ENCODE measurements around the gene CLRN3. TPM values are rescaled to one million over a fixed set of nuclear protein-coding genes. Genes with fewer than 3 reads are reported as not detected.

Gene CLRN3
- total and polyA plus RNA-seq, 2 of the 8 experiments (the other 6 are each of a cell fraction or from before 2014, with no cell fraction given), result not detected

DNA sequence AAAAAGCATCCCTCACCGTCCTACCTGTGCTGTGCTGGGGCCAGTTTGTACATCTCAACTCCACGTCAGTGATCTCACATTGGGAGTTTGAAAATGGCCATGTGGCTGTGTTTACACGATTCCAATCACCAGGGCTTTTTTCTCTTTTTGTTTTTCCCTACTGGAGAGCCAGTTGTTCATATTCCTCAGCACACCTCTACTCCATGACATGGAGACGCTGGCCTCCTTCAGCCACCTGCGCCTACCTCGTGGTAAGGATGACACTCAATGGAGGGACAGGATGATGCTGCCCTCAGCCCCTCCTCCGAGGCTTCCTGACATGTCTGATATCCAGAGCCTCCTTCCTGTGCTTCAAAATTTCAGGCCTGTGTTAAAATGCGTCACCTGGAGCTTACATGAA is 10.3 kb downstream of the CLRN3 start:
- no peak overlapping the region for H3K18ac ChIP-seq (ENCODE audit: extremely low read depth, low read length)

More for the DNA sequence above, 10.3 kb downstream of the CLRN3 start:
- H3K4me2 ChIP-seq (ENCODE audit: insufficient read depth in 1 of 2, low read depth in 2 of 2, low read length in 2 of 2), result no peak overlapping the region
- WGBS, 2 experiments (ENCODE audit: extremely low coverage in 1 of 2, insufficient coverage in 1 of 2, insufficient read length in 1 of 2, insufficient replicate concordance in 2 of 2, low coverage in 1 of 2, low lambda C conversion rate in 2 of 2, missing lambda C conversion rate in 1 of 2), result 79% methylated on average over 8 of the region's 8 CpGs; no CpG with 5 or more reads in 1 of the 2 experiments
- H2BK12ac ChIP-seq (ENCODE audit: low read depth, low read length), result no peak overlapping the region
- no peak overlapping the region for H2AK5ac ChIP-seq (ENCODE audit: low read depth, low read length)
- H3K79me1 ChIP-seq (ENCODE audit: low read depth, low read length), result no peaks in the 10 kb centered on the region
- H3K27ac ChIP-seq (ENCODE audit: low read depth, low read length), result no peak overlapping the region
- H4K5ac ChIP-seq (ENCODE audit: insufficient read length, low read depth, low read length), result no peak overlapping the region
- no peaks in the 10 kb centered on the region; a peak in 2 of 7 replicates for H3K4me1 ChIP-seq (replicated peaks in 1 of 4; ENCODE audit: control insufficient read depth in 3 of 4, insufficient read depth in 4 of 4, low read length in 3 of 4)
- H3K23ac ChIP-seq (ENCODE audit: insufficient read length), result no peak overlapping the region
- H3K4ac ChIP-seq (replicated peaks; ENCODE audit: insufficient read length, low read depth, low read length), result no peak overlapping the region
- POLR2A ChIA-PET (ENCODE audit: partially characterized antibody), result no interaction called here
- TF ChIP-seq SAP30 (IDR thresholded peaks at IDR 0.05; ENCODE audit: insufficient read depth, insufficient replicate concordance, low read length) (no peak), RNF2 (IDR thresholded peaks at IDR 0.05; ENCODE audit: borderline replicate concordance, low read depth, low read length, missing control alignments, poor library complexity, severe bottlenecking) (no peak), CREB1 (IDR thresholded peaks at IDR 0.05) (no peak), GABPA (IDR thresholded peaks at IDR 0.05; ENCODE audit: borderline replicate concordance, insufficient read depth, low read length) (no peak), SUZ12 (IDR thresholded peaks at IDR 0.05; ENCODE audit: low read length) (no peak)
- H2BK120ac ChIP-seq (replicated peaks; ENCODE audit: low read depth, low read length), result no peak overlapping the region
- H2AFZ ChIP-seq (ENCODE audit: low read length), result no peak overlapping the region
- H2BK5ac ChIP-seq (ENCODE audit: low read depth, low read length), result no peak overlapping the region
- no peak overlapping the region for H2BK15ac ChIP-seq (ENCODE audit: low read length)
- FAIRE-seq, result no peak
- no peaks in the 10 kb centered on the region for H4K20me1 ChIP-seq (replicated peaks in 1 of 2; ENCODE audit: control insufficient read depth in 1 of 2, insufficient read depth in 2 of 2, low read length in 2 of 2)
- no peaks in the 10 kb centered on the region for H3K23me2 ChIP-seq (ENCODE audit: low read depth, low read length)
- H3K4me3 ChIP-seq (ENCODE audit: extremely low read depth in 1 of 4, insufficient read depth in 2 of 4, low read depth in 3 of 4, low read length in 4 of 4), result no peak overlapping the region
- no peaks in the 10 kb centered on the region for H3K36me3 ChIP-seq (ENCODE audit: control insufficient read depth in 2 of 4, insufficient read depth in 4 of 4, low read length in 3 of 4)
- DNase-seq (ENCODE audit: low read depth in 1 of 2, low spot score in 2 of 2), result peak in 1 of 2 experiments; percentile 32
- no peaks in the 10 kb centered on the region for H3K27me3 ChIP-seq (replicated peaks in 1 of 4; ENCODE audit: control insufficient read depth in 3 of 4, extremely low read depth in 1 of 4, insufficient read depth in 3 of 4, low read length in 3 of 4)
- H3K56ac ChIP-seq (replicated peaks; ENCODE audit: insufficient read length, low read depth, low read length), result no peak overlapping the region
- no peak overlapping the region for H2BK20ac ChIP-seq (ENCODE audit: low read length)
- no peak overlapping the region for H4K91ac ChIP-seq (replicated peaks; ENCODE audit: insufficient read length, low read length)
- H3K9me3 ChIP-seq (ENCODE audit: insufficient read depth in 2 of 2, low read depth in 1 of 2, low read length in 1 of 2), result no peaks in the 10 kb centered on the region
- H3K14ac ChIP-seq (ENCODE audit: insufficient read length), result no peak overlapping the region
- H3K9ac ChIP-seq (replicated peaks in 1 of 4; ENCODE audit: extremely low read depth in 1 of 4, low read depth in 3 of 4, low read length in 3 of 4), result no peak overlapping the region
- H3K79me2 ChIP-seq (ENCODE audit: control insufficient read depth in 1 of 2, insufficient read depth in 2 of 2, low read length in 2 of 2), result no peaks in the 10 kb centered on the region
- no peak overlapping the region for H4K8ac ChIP-seq (ENCODE audit: extremely low read depth, insufficient read depth, low read length)
- CTCF ChIA-PET (ENCODE audit: partially characterized antibody), result interaction anchor here (1.0 to 1.5 kb wide), 2 partner anchors 12 to 59 kb away, joined by 4 read pairs; no protein-coding TSS in a partner anchor

All from H1 (cell line).